Sigmoid colon (tissue), 7 donors: ENCODE measurements around the gene MRPL23. TPM values are rescaled to one million over a fixed set of nuclear protein-coding genes. Genes with fewer than 3 reads are reported as not detected.

Experiments used
- DNase-seq: peaks from one replicate; pipeline ENCODE4 v3.0.0-alpha.2; 2019
- H3K27ac ChIP-seq, 4 donors: fragments of 200-600 bp; sonication (generic); one replicate each; pipeline ENCODE4 v1.5.1; 2016 to 2019; ENCODE audit warnings: mild to moderate bottlenecking in 1 of 4
- H3K27me3 ChIP-seq, 3 donors: fragments of 200-600 bp; sonication (generic); one replicate each; pipeline ENCODE4 v1.5.1; 2019; ENCODE audit warnings: mild to moderate bottlenecking in 1 of 3
- H3K36me3 ChIP-seq, 4 donors: fragments of 200-600 bp; sonication (generic); one replicate each; pipeline ENCODE4 v1.5.1; 2016 to 2019
- H3K4me1 ChIP-seq, 4 donors: fragments of 200-600 bp; sonication (generic); one replicate each; pipeline ENCODE4 v1.5.1; 2017 to 2019
- H3K4me3 ChIP-seq, 4 donors: fragments of 200-600 bp; sonication (generic); one replicate each; pipeline ENCODE4 v1.5.1; 2017 to 2019; ENCODE audit warnings: mild to moderate bottlenecking in 2 of 4, moderate library complexity in 1 of 4
- H3K9me3 ChIP-seq, 4 donors: fragments of 200-600 bp in 3 of 4; sonication (generic) in 3 of 4; one replicate each; pipeline versions ENCODE4 v1.5.1 to v1.6.1; 2013 to 2019
- EP300 ChIP-seq, 4 donors: sonication (generic); formaldehyde crosslinking; IDR thresholded peaks; one replicate each; pipeline ENCODE4 v1.6.1; 2017; ENCODE audit warnings: antibody characterized with exemption in 4 of 4
- POLR2A ChIP-seq, 2 donors: fragments of 450-650 bp; IDR thresholded peaks; one replicate each; pipeline ENCODE4 v1.6.1; 2016; ENCODE audit warnings: antibody characterized with exemption in 2 of 2, mild to moderate bottlenecking in 2 of 2, moderate library complexity in 2 of 2
- POLR2AphosphoS5 ChIP-seq, 4 donors: sonication (generic); formaldehyde crosslinking; IDR thresholded peaks; one replicate each; pipeline ENCODE4 v1.6.1; 2017; ENCODE audit warnings: antibody characterized with exemption in 4 of 4
- WGBS, 2 donors: extraction: QIAGEN DNeasy Blood & Tissue Kit; methylation state at CpG; one replicate each; pipeline ENCODE4 v1.1.7; 2013; 5-methylcytosine and 5-hydroxymethylcytosine counted together
- intact Hi-C: fragments of 100-400 bp; cut with DNase I; formaldehyde crosslinking; loops from one replicate; pipeline ENCODE4 v1.15.1; 2023
- polyA plus RNA-seq, 3 donors: library from polyadenylated mRNA; stranded (reverse); fragments of 200-250 nt; gene quantifications; one replicate each; pipeline ENCODE4 v1.2.3, GENCODE V29; 2013
- total RNA-seq, 4 donors: library from RNA; depleted of rRNA; stranded (reverse); fragments of >200 nt; gene quantifications; one replicate each; pipeline ENCODE4 v1.1.0, GENCODE V29; 2016
- TF ChIP-seq, protein P1 (sequence below), 4 experiments: fragments of 450-650 bp in 3 of 4; fragments of 200-600 bp in 1 of 4; IDR thresholded peaks; one replicate each; pipeline ENCODE4 v1.5.1; 2016 to 2019; ENCODE audit warnings: antibody characterized with exemption in 4 of 4, mild to moderate bottlenecking in 3 of 4, moderate library complexity in 2 of 4
- donor health status: healthy with polysubstance abuse.
- donor health status: Bipolar disorder and iron deficiency.
- donor health status: healthy.

The MRPL23 gene
- total and polyA plus RNA-seq, 7 donors, result 61.2 to 189 (median 82.9) TPM

DNA sequence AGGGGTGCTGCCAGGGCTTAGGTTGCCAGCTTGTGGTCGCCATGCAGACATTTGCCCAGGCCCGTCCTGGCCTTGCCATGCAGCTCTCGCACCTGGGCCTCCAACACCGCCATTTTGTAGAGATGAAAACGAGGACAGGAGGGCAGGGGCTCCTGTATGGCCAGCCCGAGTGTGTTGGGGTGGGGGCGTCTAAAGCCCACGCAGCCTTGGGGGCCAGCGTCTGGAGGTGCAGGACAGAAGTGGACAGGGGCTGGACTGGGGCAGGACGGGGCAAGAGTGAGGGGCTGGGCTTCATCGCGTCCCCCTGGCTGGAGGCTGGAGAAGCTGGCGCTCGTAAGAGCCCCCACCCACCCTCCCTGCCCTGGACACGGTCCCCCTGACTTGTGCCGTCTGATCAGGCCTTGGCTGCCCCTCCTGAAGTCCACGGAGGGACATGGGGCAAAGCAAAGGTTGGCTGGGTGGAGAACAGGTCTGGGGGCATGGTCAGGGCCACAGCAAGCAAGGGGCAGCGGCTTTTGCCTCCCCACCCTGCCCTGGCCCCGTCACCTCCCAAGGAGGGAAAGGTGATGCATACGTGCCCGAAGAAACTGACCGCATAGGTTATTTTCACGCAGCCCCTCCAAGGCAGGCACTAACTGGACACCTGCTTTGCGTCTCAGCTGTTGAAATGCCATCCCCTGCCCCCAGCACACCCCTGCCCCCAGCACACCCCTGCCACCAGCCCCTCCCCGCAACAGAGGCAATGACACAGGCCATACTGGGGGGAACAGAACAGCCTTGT is 26.8 kb upstream of the MRPL23 start:
- no peaks in the 10 kb centered on the region for H3K36me3 ChIP-seq
- intact Hi-C loops, result no loop called here

DNA sequence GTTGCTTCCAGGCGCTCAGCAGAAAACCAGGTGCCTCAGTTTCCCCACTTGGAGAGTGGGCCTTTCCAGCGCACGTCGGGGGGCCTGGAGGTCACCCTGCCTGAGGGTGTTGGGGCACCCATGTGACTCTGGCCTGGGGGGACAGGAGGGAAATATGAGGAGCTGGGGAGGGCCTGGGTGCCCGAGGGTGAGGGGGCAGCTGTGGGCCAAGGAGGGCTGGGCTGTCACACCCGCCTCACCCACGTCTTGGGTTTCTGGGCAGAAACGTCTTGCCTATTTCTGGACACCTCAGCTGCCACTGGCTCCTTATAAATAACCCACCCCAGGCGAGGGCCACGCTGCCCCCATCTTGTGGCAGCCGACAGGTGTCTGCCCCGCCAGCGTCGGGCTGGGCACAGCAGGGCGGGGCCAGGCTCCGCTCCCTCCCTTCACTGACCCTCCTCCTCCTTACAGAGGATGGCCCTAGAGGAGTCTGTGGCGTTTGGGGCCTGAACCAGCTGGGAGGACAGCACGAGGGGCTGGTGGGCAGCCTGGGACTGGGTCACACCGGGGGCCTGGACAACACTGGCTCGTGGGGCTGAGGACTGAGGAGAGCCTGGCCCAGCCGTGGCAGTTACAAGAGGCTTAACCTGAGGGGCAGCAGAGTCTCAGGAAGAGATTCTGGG is 26.1 kb upstream of the MRPL23 start:
- no peaks in the 10 kb centered on the region for H3K27me3 ChIP-seq

More for the DNA sequence above, 26.8 kb upstream of the MRPL23 start:
- TF ChIP-seq POLR2AphosphoS5 (IDR thresholded peaks at IDR 0.05) (no peak), EP300 (IDR thresholded peaks at IDR 0.05) (no peak), POLR2A (IDR thresholded peaks at IDR 0.05) (no peak)
- TF ChIP-seq, protein P1, sequence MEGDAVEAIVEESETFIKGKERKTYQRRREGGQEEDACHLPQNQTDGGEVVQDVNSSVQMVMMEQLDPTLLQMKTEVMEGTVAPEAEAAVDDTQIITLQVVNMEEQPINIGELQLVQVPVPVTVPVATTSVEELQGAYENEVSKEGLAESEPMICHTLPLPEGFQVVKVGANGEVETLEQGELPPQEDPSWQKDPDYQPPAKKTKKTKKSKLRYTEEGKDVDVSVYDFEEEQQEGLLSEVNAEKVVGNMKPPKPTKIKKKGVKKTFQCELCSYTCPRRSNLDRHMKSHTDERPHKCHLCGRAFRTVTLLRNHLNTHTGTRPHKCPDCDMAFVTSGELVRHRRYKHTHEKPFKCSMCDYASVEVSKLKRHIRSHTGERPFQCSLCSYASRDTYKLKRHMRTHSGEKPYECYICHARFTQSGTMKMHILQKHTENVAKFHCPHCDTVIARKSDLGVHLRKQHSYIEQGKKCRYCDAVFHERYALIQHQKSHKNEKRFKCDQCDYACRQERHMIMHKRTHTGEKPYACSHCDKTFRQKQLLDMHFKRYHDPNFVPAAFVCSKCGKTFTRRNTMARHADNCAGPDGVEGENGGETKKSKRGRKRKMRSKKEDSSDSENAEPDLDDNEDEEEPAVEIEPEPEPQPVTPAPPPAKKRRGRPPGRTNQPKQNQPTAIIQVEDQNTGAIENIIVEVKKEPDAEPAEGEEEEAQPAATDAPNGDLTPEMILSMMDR (IDR thresholded peaks at IDR 0.05), result no peak
- Histone ChIP-seq H3K4me3 (no peak overlapping the region), H3K27me3 (no peaks in the 10 kb centered on the region), H3K27ac (peak overlapping the region in 1 of 4 donors; percentile 65), H3K9me3 (no peaks in the 10 kb centered on the region), H3K4me1 (no peaks in the 10 kb centered on the region)
- 81 to 92% methylated on average over 25 of the region's 25 CpGs for WGBS, 2 donors
- no peak for DNase-seq

DNA sequence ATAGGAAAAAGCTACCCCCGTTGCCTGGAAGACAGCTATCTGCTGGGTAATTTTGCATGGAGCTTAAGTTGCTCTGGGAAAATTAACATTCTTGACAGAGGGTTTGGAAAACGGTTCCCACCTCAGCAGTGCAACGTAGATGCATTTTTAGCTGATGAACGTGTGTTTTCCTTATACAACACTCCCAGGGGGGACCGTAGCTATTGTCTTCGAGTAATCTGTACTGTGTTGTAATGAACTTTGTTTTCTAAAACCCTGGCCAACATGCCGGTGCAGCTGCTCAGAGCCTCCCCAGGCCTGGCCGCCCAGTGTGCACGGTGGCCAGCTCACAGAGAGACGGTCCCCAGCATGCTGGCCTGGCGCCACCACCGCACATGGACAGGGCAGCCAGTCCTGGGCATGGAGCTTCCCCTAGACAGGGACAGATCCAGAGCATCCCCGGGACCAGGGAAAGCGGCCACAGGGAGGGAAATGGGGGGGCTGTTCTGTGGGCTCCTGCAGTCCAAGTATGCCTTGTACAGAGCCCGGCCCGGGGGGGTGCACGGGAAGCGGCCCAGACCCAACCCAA is 25.5 kb upstream of the MRPL23 start:
- 64 to 73% methylated on average over 18 of the region's 18 CpGs for WGBS, 2 donors
- Histone ChIP-seq H3K27ac (peak overlapping the region in 3 of 4 donors; percentile 27 to 66 (median 49)), H3K27me3 (no peaks in the 10 kb centered on the region), H3K4me3 (no peak overlapping the region), H3K36me3 (no peaks in the 10 kb centered on the region), H3K4me1 (no peaks in the 10 kb centered on the region), H3K9me3 (no peaks in the 10 kb centered on the region)
- intact Hi-C loops, result no loop called here
- peak; percentile 78 for DNase-seq
- TF ChIP-seq POLR2A (IDR thresholded peaks at IDR 0.05), result no peak
- no peak for TF ChIP-seq POLR2AphosphoS5 (IDR thresholded peaks at IDR 0.05)
- TF ChIP-seq, protein P1 (IDR thresholded peaks at IDR 0.05), result no peak
- TF ChIP-seq EP300 (IDR thresholded peaks at IDR 0.05), result no peak

More for the DNA sequence above, 26.1 kb upstream of the MRPL23 start:
- Histone ChIP-seq H3K4me3 (no peak overlapping the region), H3K9me3 (no peaks in the 10 kb centered on the region), H3K4me1 (no peaks in the 10 kb centered on the region), H3K27ac (peak overlapping the region in 3 of 4 donors; percentile 27 to 65 (median 49)), H3K36me3 (no peaks in the 10 kb centered on the region)
- no peak for DNase-seq
- WGBS, 2 donors, result 26 to 70% methylated on average over 21 of the region's 21 CpGs
- no peak for TF ChIP-seq POLR2AphosphoS5 (IDR thresholded peaks at IDR 0.05)
- no peak for TF ChIP-seq POLR2A (IDR thresholded peaks at IDR 0.05)
- TF ChIP-seq, protein P1 (IDR thresholded peaks at IDR 0.05), result no peak
- TF ChIP-seq EP300 (IDR thresholded peaks at IDR 0.05), result no peak
- intact Hi-C loops, result no loop called here

DNA sequence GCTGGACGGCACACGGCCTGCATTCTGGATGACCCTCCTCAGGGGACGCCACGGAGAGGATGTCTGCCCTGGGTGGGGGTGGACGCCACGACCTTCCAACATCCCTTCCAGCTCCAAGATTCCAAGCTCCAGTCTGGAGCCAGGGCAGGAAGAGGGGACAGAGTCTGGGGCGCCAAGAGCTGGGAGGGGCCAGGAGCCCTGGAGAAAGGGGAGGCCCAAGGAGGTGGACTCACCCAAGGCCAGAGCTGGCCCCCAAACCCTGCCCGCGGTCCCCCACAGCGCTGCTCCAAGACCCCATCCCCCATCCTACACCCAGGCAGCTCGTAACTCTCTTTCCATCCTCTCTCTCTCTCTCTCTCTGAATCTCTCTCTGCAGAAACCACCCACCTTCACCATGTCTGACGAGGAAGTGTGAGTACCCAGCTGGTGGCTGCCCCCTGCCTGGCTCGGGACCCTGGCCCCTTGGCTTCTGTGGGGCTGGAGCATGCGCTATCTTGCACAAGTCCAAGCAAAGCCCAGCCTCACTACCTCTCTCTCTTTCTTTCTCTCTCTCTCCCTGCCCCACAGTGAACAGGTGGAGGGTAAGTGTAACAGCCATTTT is 24.6 kb upstream of the MRPL23 start:
- intact Hi-C loops, result no loop called here
- Histone ChIP-seq H3K27me3 (no peaks in the 10 kb centered on the region), H3K4me1 (no peaks in the 10 kb centered on the region), H3K9me3 (no peaks in the 10 kb centered on the region), H3K4me3 (no peak overlapping the region), H3K36me3 (no peaks in the 10 kb centered on the region), H3K27ac (peak overlapping the region in 2 of 4 donors; percentile 41 to 66)
- TF ChIP-seq POLR2A (IDR thresholded peaks at IDR 0.05), result no peak
- TF ChIP-seq, protein P1 (IDR thresholded peaks at IDR 0.05), result no peak
- no peak for TF ChIP-seq POLR2AphosphoS5 (IDR thresholded peaks at IDR 0.05)
- no peak for TF ChIP-seq EP300 (IDR thresholded peaks at IDR 0.05)
- DNase-seq, result no peak
- WGBS, 2 donors, result 69 to 72% methylated on average over 14 of the region's 14 CpGs
